HG02884 (cell line): ENCODE measurements around the gene NFIX.

Experiments used
- ATAC-seq: cut with Tn5 transposase; IDR thresholded peaks from one replicate; pipeline ENCODE4 v1.9.1; 2021; ENCODE audit warnings: mild to moderate bottlenecking, moderate library complexity; ENCODE audit not compliant: unreplicated experiment

Gene NFIX

GRCh38 chr19:13006431-13007281 is 11.4 kb downstream of the NFIX start:
- ATAC-seq: no peak

GRCh38 chr19:13007292-13008045 is 12.2 kb downstream of the NFIX start:
- no peak for ATAC-seq

GRCh38 chr19:13008926-13009787 is 13.9 kb downstream of the NFIX start:
- ATAC-seq: no peak

- no peak for ATAC-seq
Measured at GRCh38 chr19:13010038-13010991, 15.0 kb downstream of the NFIX start.

- no peak for ATAC-seq
Measured at GRCh38 chr19:13010992-13011652, 15.8 kb downstream of the NFIX start.

GRCh38 chr19:13011653-13012389 is 16.5 kb downstream of the NFIX start:
- no peak for ATAC-seq

GRCh38 chr19:13012390-13012689 is 17.1 kb downstream of the NFIX start:
- ATAC-seq: no peak

- ATAC-seq: no peak
Measured at GRCh38 chr19:13012690-13013608, 17.7 kb downstream of the NFIX start.

GRCh38 chr19:13013649-13014048 is 18.4 kb downstream of the NFIX start:
- ATAC-seq: no peak

- ATAC-seq: no peak
Measured at GRCh38 chr19:13014101-13014920, 19.0 kb downstream of the NFIX start.

- no peak for ATAC-seq
Measured at GRCh38 chr19:13014921-13015280, 19.6 kb downstream of the NFIX start.

- ATAC-seq: no peak
Measured at GRCh38 chr19:13015361-13016223, 20.3 kb downstream of the NFIX start.

GRCh38 chr19:13016245-13016627 is 21.0 kb downstream of the NFIX start:
- ATAC-seq: no peak

- ATAC-seq: no peak
Measured at GRCh38 chr19:13016628-13017305, 21.5 kb downstream of the NFIX start.

- ATAC-seq: no peak
Measured at GRCh38 chr19:13017306-13018034, 22.2 kb downstream of the NFIX start.
